Testis (tissue), 3 donors: Measurements from ENCODE around the gene MSLN. TPM values are rescaled to one million over a fixed set of nuclear protein-coding genes. Genes with fewer than 3 reads are reported as not detected.

ENCODE experiments used
- DNase-seq: peaks from one replicate; pipeline ENCODE4 v3.0.0-alpha.2; 2019
- H3K27ac ChIP-seq, 2 donors: fragments of 200-600 bp; sonication (generic); one replicate each; pipeline ENCODE4 v1.5.1; 2019
- H3K27me3 ChIP-seq: fragments of 200-600 bp; sonication (generic); one replicate; pipeline ENCODE4 v1.5.1; 2019
- H3K36me3 ChIP-seq: fragments of 200-600 bp; sonication (generic); one replicate; pipeline ENCODE4 v1.5.1; 2017; ENCODE audit warnings: low read depth; ENCODE audit errors: missing control alignments
- H3K4me1 ChIP-seq: fragments of 200-600 bp; sonication (generic); one replicate; pipeline ENCODE4 v1.5.1; 2019
- H3K4me3 ChIP-seq, 2 donors: fragments of 200-600 bp; sonication (generic); one replicate each; pipeline ENCODE4 v1.5.1; 2017 to 2019
- H3K9me3 ChIP-seq: fragments of 200-600 bp; sonication (generic); one replicate; pipeline ENCODE4 v1.5.1; 2017
- POLR2A ChIP-seq: fragments of 450-650 bp; IDR thresholded peaks from one replicate; pipeline ENCODE4 v1.6.1; 2017; ENCODE audit warnings: antibody characterized with exemption, mild to moderate bottlenecking, moderate library complexity
- WGBS, 2 donors: methylation state at CpG; one replicate each; pipeline ENCODE4 v1.1.5; 2018; 5-methylcytosine and 5-hydroxymethylcytosine counted together
- intact Hi-C: fragments of 100-400 bp; cut with DNase I; formaldehyde crosslinking; loops from one replicate; pipeline ENCODE4 v1.15.1; 2023; ENCODE audit warnings: low total_unique reads
- polyA plus RNA-seq: library from polyadenylated mRNA; stranded (reverse); fragments of 350-450 nt; fragmentation: Illumina TruSeq; extraction: RNeasy Lipid Tissue Mini Kit (QIAGEN cat#74804); gene quantifications from one replicate; pipeline ENCODE4 v1.2.3, GENCODE V29; 2014; ENCODE audit warnings: low read depth, low replicate concordance; ENCODE audit not compliant: insufficient read depth
- total RNA-seq, 2 donors: library from RNA; depleted of rRNA; stranded (reverse); fragments of >200 nt; gene quantifications; one replicate each; pipeline ENCODE4 v1.2.3, GENCODE V29; 2016
- TF ChIP-seq, protein P1 (sequence below), 3 experiments: fragments of 450-650 bp in 2 of 3; fragments of 200-600 bp in 1 of 3; sonication (generic) in 1 of 3; IDR thresholded peaks; one replicate each; pipeline ENCODE4 v1.5.1; 2016 to 2019; ENCODE audit warnings: antibody characterized with exemption in 3 of 3, mild to moderate bottlenecking in 2 of 3, moderate library complexity in 1 of 3

MSLN gene
- total and polyA plus RNA-seq, 3 donors from 2014 or later = 1.5 to 18.5 (median 2.8) TPM

DNA sequence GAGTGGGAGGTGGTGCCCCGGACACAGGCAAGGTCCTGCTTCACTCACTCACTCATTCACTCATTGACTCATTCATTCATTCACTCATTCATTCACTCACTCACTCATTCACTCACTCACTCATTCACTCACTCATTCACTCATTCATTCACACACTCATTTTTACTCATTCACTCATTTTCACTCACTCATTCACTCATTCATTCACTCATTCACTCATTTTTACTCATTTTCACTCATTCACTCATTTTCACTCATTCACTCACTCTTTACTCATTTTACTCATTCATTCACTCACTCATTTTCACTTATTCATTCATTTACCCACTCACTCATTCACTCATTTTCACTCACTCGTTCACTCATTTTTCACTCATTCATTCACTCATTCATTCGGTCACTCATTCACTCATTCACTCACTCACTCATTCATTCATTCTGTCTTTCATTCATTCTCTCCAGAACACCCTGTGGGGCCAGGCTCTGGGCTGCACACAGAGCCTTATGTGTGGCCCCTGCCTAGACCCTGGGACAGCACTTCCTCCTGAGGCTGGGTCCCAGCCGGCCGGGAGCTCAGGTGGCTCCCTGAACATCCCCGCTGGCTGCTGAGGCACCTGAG is 18.5 kb downstream of the MSLN start:
- no peaks in the 10 kb centered on the region for H3K36me3 ChIP-seq
- H3K9me3 ChIP-seq = no peaks in the 10 kb centered on the region
- WGBS, 2 donors = 84% methylated on average over 6 of the region's 6 CpGs
- TF ChIP-seq, protein P1, sequence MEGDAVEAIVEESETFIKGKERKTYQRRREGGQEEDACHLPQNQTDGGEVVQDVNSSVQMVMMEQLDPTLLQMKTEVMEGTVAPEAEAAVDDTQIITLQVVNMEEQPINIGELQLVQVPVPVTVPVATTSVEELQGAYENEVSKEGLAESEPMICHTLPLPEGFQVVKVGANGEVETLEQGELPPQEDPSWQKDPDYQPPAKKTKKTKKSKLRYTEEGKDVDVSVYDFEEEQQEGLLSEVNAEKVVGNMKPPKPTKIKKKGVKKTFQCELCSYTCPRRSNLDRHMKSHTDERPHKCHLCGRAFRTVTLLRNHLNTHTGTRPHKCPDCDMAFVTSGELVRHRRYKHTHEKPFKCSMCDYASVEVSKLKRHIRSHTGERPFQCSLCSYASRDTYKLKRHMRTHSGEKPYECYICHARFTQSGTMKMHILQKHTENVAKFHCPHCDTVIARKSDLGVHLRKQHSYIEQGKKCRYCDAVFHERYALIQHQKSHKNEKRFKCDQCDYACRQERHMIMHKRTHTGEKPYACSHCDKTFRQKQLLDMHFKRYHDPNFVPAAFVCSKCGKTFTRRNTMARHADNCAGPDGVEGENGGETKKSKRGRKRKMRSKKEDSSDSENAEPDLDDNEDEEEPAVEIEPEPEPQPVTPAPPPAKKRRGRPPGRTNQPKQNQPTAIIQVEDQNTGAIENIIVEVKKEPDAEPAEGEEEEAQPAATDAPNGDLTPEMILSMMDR (IDR thresholded peaks at IDR 0.05) = no peak
- TF ChIP-seq POLR2A = no peak
- no peak for DNase-seq
- H3K27ac ChIP-seq = no peak overlapping the region
- no peaks in the 10 kb centered on the region for H3K27me3 ChIP-seq
- no peak overlapping the region for H3K4me3 ChIP-seq
- intact Hi-C loops = no loop called here
- H3K4me1 ChIP-seq = peaks cover 6% of the 10 kb centered on the region

DNA sequence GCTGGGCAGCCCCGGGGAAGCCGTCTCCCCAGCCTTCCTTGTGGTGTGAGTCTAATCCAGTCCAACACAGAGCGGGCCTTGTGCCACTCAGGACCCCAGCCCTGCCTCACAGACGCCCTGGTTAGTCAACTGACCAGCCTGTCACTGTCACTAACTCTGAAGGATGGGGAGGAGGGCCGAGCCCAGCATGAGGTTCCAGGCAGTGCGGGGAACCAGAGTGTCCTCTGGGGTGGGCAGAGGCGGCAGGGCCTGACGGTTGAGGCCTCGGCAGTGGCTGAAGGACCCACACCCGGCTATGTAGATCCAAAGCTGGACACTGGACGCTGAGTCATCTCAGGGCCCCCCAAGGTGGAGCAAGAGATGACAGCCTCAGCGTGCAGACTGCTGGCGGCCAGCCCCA is 19.0 kb downstream of the MSLN start:
- TF ChIP-seq, protein P1 (IDR thresholded peaks at IDR 0.05) = no peak
- no peak for TF ChIP-seq POLR2A
- intact Hi-C loops = no loop called here
- Histone ChIP-seq H3K27me3 (no peaks in the 10 kb centered on the region), H3K4me1 (peaks cover 7% of the 10 kb centered on the region), H3K36me3 (no peaks in the 10 kb centered on the region), H3K27ac (no peak overlapping the region), H3K9me3 (no peaks in the 10 kb centered on the region), H3K4me3 (no peak overlapping the region)
- DNase-seq = no peak
- WGBS, 2 donors = 87% methylated on average over 13 of the region's 13 CpGs; no CpG with 5 or more reads in 1 of the 2 donors

DNA sequence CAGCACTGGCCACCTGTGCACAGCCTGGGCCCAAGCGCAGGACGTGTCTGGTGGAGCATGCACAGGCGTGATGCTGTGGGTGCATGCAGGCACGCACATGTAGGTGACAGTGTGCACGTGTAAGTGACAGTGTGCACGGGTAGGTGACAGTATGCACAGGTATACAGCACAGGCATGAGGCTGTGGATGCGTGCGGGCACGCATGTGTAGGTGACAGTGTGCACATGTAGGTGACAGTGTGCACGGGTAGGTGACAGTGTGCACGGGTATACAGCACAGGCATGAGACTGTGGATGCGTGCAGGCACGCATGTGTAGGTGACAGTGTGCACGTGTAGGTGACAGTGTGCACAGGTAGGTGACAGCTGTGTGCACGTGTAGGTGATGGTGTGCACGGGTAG is 19.8 kb downstream of the MSLN start:
- TF ChIP-seq POLR2A = no peak
- TF ChIP-seq, protein P1 (IDR thresholded peaks at IDR 0.05) = no peak
- peaks cover 7% of the 10 kb centered on the region for H3K4me1 ChIP-seq
- no peaks in the 10 kb centered on the region for H3K9me3 ChIP-seq
- no peaks in the 10 kb centered on the region for H3K27me3 ChIP-seq
- H3K4me3 ChIP-seq = no peak overlapping the region
- intact Hi-C loops = no loop called here
- no peak for DNase-seq
- no peaks in the 10 kb centered on the region for H3K36me3 ChIP-seq
- WGBS, 2 donors = 88 to 89% methylated on average over 13 to 16 of the region's 16 CpGs
- no peak overlapping the region for H3K27ac ChIP-seq

DNA sequence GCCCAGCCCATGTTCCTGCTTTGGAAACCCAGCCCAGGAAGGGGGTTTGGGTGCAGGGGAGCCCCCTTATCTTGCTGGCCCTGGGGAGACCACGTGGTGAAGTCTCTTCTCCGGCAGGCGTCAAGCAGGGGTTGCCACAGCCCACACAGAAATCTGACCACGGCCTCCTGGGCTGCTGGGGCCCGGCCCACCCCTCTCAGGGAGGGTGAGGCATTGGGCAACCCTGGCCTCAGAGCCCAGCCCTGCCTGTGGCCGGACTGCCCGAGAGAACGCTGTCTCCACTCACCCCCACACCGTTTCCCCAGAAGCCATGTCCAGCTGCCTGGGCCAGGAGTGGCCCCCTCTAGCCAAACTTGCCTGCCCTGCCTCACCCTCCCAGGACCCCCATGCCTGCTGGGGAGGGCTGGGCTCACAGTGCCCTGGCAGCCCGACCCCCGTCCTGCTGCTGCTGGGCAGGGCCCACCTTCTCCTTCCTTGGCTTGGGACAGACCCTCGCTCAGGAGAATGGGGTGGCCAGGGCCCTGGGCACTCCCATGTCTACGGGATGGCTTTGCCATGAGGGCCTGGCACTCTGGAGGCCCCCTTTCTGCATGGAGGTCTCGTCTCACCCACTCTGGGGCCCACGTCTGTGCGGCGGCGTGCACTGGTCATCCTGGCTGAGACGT is 20.9 kb downstream of the MSLN start:
- no peak for DNase-seq
- Histone ChIP-seq H3K4me3 (no peak overlapping the region), H3K36me3 (no peaks in the 10 kb centered on the region), H3K27ac (no peak overlapping the region), H3K4me1 (peaks cover 7% of the 10 kb centered on the region), H3K27me3 (no peaks in the 10 kb centered on the region), H3K9me3 (no peaks in the 10 kb centered on the region)
- intact Hi-C loops = no loop called here
- no peak for TF ChIP-seq POLR2A
- TF ChIP-seq, protein P1 (IDR thresholded peaks at IDR 0.05) = no peak
- WGBS, 2 donors = 40 to 63% methylated on average over 1 to 17 of the region's 19 CpGs

DNA sequence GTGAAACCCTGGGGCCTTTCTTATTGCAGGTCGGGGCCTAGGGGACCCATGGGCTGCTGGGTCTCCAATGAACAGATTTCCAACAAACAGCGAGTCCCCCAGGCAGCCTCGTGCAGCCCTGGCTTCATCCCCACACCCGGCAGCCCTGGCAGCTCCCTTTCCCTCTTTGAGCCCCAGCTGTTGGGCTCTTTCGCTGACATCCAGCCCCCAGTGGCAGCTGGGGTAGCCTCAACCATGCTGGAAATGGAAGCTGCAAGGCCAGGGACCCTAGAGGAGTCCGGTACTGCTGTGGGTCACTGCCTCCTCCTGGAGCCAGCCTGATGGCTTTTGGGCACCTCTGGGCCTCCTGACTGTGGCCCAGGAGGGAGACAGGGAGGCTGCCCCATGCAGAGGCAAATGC is 21.7 kb downstream of the MSLN start:
- peaks cover 11% of the 10 kb centered on the region for H3K4me1 ChIP-seq
- DNase-seq = no peak
- no peaks in the 10 kb centered on the region for H3K9me3 ChIP-seq
- TF ChIP-seq, protein P1 (IDR thresholded peaks at IDR 0.05) = no peak
- no peak for TF ChIP-seq POLR2A
- no peaks in the 10 kb centered on the region for H3K27me3 ChIP-seq
- H3K27ac ChIP-seq = no peak overlapping the region
- intact Hi-C loops = no loop called here
- no peaks in the 10 kb centered on the region for H3K36me3 ChIP-seq
- no peak overlapping the region for H3K4me3 ChIP-seq
- 59 to 68% methylated on average over 5 to 6 of the region's 6 CpGs for WGBS, 2 donors
